Memory B cell (primary cell): ENCODE results near the gene PRKCZ.

ENCODE experiments used
- ATAC-seq: fragments of 150-1000 bp; cut with Tn5 transposase; 2 replicates; pipeline ENCODE4 v1.10.0; 2021; ENCODE audit warnings: low read depth, mild to moderate bottlenecking, moderate library complexity
- DNase-seq, 2 donors: peaks; one replicate each; pipeline ENCODE4 v3.0.0; 2022; ENCODE audit warnings: low spot score in 2 of 2
- H3K27ac Mint-ChIP-seq: one replicate; pipeline ENCODE4 v1.8.0; 2022; ENCODE audit warnings: mild to moderate bottlenecking, moderate library complexity, mixed read lengths
- H3K27me3 Mint-ChIP-seq: one replicate; pipeline ENCODE4 v1.8.0; 2022; ENCODE audit warnings: mixed read lengths
- H3K36me3 Mint-ChIP-seq: one replicate; pipeline ENCODE4 v1.8.0; 2022; ENCODE audit warnings: mild to moderate bottlenecking, mixed read lengths
- H3K4me1 Mint-ChIP-seq: one replicate; pipeline ENCODE4 v1.8.0; 2022; ENCODE audit warnings: mixed read lengths
- H3K4me3 Mint-ChIP-seq: one replicate; pipeline ENCODE4 v1.8.0; 2022; ENCODE audit warnings: mild to moderate bottlenecking, moderate library complexity, mixed read lengths
- H3K9me3 Mint-ChIP-seq: one replicate; pipeline ENCODE4 v1.8.0; 2022; ENCODE audit warnings: mixed read lengths

PRKCZ gene

DNA sequence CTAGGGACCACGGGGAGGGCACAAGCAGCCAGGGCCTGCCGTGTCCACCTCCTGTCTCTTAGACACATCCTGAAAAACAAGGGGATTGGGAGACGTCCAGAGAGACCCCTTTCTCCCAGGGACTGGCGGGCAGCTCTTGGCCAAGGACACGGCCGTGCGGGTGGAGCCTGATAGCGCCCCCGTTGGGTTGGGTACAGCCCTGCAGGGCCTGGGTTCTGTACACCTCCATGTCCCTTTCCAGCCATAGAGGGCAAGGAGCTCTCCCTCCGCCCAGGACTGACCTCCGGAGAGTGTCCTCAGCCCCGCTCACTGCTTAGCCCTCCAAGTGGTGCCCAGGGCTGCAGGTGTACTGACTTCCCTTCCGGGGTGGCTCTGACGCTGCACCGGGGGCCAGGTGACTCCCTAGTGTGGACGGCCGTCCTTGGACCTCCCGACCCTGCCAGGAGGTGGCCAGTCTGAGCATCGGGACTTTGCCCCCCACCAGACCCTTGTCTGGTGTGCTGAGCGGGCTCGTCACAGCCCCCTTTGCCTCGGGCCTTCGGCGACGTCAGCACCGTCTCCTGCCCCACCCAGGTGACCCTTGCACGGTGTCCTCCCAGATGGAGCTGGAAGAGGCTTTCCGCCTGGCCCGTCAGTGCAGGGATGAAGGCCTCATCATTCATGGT lies 5.8 kb downstream of the PRKCZ start:
- Mint-ChIP-seq H3K4me1 (peaks cover 9% of the 10 kb centered on the region), H3K9me3 (no peaks in the 10 kb centered on the region), H3K4me3 (no peak overlapping the region), H3K27me3 (no peaks in the 10 kb centered on the region), H3K27ac (no peak overlapping the region), H3K36me3 (peaks cover 5% of the 10 kb centered on the region)
- DNase-seq = no peak
- no peak for ATAC-seq

DNA sequence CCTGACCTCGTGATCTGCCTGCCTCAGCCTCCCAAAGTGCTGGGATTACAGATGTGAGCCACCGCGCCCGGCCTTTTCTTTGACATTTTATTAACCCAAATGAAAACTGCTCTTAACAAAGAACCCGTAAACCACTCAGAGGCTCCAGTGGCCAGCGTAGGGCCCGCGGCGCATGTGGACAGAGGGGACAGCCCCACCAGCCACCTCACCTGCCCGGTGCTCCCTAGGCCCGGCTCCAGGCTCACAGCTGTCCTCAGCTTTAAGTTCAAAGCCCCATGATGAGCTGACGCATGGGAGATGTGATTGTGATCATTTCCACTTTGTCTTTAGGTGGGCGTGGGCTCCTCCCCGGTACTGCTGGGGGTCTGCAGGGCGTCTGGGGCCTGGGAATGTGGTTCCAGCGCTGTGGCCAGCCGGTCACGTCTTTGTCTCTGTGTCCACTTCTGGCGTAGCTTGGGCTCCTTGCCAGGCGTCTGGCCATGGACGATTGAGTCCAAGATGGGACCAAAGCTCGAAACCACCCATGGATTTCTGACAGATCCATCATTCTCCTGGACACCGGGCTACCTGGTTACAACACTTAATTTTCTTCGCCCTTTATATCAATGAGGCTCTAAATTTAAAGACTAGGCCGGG lies 6.9 kb downstream of the PRKCZ start:
- H3K27ac Mint-ChIP-seq = no peak overlapping the region
- no peak for ATAC-seq
- H3K9me3 Mint-ChIP-seq = no peaks in the 10 kb centered on the region
- H3K36me3 Mint-ChIP-seq = peaks cover 7% of the 10 kb centered on the region
- H3K4me1 Mint-ChIP-seq = peaks cover 9% of the 10 kb centered on the region
- no peak for DNase-seq
- no peaks in the 10 kb centered on the region for H3K27me3 Mint-ChIP-seq
- no peak overlapping the region for H3K4me3 Mint-ChIP-seq

DNA sequence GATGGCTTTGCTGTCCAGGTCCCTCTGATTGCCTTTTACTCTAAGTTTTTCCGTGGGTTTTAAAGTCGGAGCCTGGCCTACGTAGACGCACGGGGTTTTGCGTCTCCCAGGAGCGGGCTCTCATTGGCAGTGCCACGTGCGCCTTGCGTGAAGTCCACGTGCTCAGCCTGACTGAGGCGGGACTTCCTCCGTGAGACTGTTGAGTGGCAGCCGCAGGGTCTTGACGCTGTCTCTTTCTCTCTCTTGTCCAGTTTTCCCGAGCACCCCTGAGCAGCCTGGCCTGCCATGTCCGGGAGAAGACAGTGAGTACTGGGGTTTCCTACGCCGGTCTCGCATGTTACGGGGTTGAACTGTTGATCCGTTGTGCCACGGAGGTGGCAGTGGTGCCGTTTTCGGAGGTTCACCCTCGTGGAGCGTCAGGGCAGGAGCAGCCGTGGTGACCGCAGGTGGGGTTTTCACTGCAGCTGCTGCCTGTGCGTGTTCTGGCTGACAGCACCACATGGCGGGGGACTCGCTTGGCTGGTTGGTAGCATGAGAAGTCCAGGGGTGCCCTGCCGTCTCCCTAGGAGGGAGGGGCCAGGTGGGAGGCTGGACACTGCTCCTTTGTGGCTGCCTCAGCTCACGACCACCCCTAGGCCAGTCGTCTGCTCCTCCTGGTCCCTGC lies 9.2 kb downstream of the PRKCZ start:
- Mint-ChIP-seq H3K36me3 (peaks cover 26% of the 10 kb centered on the region), H3K9me3 (peaks cover 1% of the 10 kb centered on the region), H3K4me1 (no peaks in the 10 kb centered on the region), H3K27me3 (no peaks in the 10 kb centered on the region), H3K4me3 (no peak overlapping the region), H3K27ac (no peak overlapping the region)
- DNase-seq = no peak
- no peak for ATAC-seq

DNA sequence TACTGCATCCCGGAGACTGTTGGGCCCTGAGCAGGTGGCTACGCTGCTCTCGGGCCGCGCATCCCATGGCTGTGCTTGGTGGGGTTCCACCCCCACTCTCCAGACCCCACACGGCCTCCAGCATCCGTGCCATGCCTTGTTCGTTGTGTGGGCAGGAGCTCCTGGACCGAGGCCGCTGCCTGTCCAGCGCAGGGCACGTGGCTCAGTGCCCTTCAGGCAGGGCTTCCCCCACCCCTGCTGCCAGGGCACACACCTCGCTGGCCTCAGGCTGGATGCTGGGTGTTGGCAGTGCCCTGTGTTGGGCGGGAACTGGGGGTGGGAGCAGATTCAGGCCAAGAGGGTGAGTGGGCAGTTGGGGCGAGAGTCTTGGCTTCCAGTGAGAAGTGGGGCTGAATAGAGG lies 9.9 kb downstream of the PRKCZ start:
- ATAC-seq = no peak
- H3K27ac Mint-ChIP-seq = no peak overlapping the region
- H3K27me3 Mint-ChIP-seq = no peaks in the 10 kb centered on the region
- no peaks in the 10 kb centered on the region for H3K4me1 Mint-ChIP-seq
- no peak for DNase-seq
- H3K9me3 Mint-ChIP-seq = peaks cover 1% of the 10 kb centered on the region
- no peak overlapping the region for H3K4me3 Mint-ChIP-seq
- H3K36me3 Mint-ChIP-seq = peaks cover 33% of the 10 kb centered on the region

DNA sequence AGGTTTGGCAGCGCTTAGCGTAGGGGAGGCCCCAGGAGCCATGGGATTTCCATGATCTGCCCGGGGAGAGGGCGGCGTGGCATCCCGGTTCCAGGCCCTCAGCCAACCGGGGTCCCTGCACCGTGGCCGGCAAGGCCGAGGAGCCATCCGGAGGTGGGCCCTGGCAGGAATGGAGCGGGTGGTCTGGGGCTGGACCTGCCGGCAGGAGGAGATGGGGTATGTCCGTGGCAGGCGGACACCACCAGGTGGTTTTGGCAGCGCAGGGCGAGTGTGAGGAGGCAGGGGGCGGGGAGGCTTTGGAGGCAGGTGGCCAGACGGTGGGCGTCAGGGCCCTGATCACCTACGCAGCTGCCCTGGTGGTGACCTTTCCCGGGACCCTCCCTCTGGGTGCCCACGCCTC lies 10.3 kb downstream of the PRKCZ start:
- H3K27me3 Mint-ChIP-seq = no peaks in the 10 kb centered on the region
- ATAC-seq = no peak
- H3K9me3 Mint-ChIP-seq = peaks cover 1% of the 10 kb centered on the region
- H3K27ac Mint-ChIP-seq = no peak overlapping the region
- H3K36me3 Mint-ChIP-seq = peaks cover 35% of the 10 kb centered on the region
- H3K4me3 Mint-ChIP-seq = no peak overlapping the region
- no peaks in the 10 kb centered on the region for H3K4me1 Mint-ChIP-seq
- DNase-seq = no peak

DNA sequence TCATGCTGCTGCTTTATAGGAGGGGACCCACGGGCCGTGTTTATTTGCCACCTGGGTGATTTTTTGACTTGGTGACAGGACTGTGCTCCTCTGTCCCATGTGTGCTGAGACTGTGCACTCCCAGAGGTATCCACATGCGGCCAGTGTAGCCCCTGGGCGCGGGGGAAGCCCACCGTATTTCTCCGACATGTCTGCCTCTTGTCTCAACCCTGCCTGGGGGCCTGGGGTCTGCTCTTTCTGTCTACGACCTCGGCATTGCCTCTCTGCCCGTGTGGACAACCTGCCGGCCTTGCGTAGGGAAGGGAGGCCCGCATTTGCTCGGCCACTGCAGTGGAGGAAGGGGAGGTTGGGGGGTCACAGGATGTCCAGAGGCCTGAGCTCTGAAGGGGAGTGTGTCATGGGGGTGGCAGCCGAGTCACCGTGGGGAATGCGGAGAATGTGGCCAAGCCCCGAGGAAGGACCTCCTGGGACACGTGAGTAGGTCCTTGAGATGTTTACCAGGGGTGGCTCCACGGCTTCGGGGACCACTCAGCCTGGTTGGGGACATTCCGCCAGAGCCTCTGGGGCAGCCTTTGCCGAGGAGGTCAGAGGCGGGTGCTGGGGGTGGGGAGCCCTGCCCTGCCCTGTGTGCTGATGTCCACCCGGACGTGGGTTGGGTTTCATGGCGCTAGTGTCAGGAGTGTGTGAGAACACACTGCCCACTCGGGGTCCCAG lies 11.0 kb downstream of the PRKCZ start:
- Mint-ChIP-seq H3K4me3 (no peak overlapping the region), H3K9me3 (peaks cover 1% of the 10 kb centered on the region), H3K27ac (no peak overlapping the region), H3K27me3 (no peaks in the 10 kb centered on the region), H3K36me3 (peaks cover 40% of the 10 kb centered on the region), H3K4me1 (no peaks in the 10 kb centered on the region)
- DNase-seq = no peak
- no peak for ATAC-seq

DNA sequence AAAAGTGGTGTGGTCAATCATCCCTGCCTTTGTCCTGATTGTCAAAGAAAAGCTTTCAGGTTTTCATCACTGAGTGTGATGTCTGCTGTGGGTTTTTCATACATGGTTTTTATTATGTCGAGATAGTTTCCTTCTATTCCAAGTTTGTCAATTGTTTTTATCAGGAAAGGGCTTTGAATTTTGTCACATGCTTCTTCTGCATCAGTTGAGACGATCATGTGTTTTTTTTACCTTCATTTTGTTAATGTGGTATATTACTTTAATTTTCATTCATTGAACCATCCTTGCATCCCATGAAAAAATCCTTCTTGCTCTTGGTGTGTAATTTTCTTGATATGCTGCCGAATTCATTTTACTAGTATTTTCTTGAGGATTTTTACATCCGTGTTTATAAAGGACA lies 15.5 kb downstream of the PRKCZ start:
- no peak overlapping the region for H3K27ac Mint-ChIP-seq
- H3K27me3 Mint-ChIP-seq = no peaks in the 10 kb centered on the region
- no peak for DNase-seq
- no peak for ATAC-seq
- peaks cover 1% of the 10 kb centered on the region for H3K9me3 Mint-ChIP-seq
- peaks cover 4% of the 10 kb centered on the region for H3K4me1 Mint-ChIP-seq
- H3K4me3 Mint-ChIP-seq = no peak overlapping the region
- peaks cover 45% of the 10 kb centered on the region for H3K36me3 Mint-ChIP-seq

DNA sequence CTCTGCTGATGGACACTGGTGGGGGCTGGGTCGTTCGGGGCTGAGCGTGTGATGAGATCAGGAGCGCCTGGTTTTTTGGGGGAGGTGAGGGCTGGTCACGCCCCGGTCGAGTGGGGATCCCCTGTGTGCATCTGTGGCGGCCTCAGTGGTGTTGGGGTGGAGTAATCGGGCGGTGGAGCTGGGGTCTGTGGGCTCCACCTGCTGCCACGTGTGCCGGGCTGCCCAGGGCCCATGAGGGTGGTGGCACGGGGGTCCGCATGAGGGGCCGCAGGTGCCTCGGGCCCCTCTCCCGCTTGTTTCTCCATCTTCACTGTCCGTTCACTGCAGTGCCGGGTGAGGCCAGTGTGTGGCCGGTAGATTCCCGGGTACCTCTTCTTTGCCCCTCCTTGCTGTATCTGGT lies 17.2 kb downstream of the PRKCZ start:
- H3K4me1 Mint-ChIP-seq = peaks cover 4% of the 10 kb centered on the region
- peaks cover 40% of the 10 kb centered on the region for H3K36me3 Mint-ChIP-seq
- no peak overlapping the region for H3K4me3 Mint-ChIP-seq
- ATAC-seq (no peak), DNase-seq (no peak)
- peaks cover 1% of the 10 kb centered on the region for H3K9me3 Mint-ChIP-seq
- H3K27me3 Mint-ChIP-seq = no peaks in the 10 kb centered on the region
- H3K27ac Mint-ChIP-seq = no peak overlapping the region

DNA sequence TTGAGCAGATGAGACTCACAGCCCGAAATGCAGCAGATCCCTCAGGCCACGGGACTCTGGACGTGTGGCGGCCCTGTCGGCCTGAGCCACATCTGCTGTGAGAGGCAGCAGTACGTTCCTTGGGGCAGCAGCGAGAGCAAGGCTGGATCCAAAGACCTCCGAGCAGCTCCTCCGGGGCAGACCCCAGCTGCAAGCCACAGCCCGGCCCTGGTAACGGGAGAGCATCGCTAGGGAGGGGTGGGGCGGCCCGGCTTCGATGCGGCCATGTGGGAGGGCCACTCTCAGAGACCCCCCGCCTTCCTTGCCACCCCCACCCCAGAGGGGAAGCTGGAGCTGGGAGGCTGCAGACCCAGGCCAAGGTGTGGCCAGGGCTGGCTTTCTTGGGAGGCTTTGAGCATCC lies 17.8 kb downstream of the PRKCZ start:
- ATAC-seq (no peak), DNase-seq (no peak)
- H3K4me3 Mint-ChIP-seq = no peak overlapping the region
- peaks cover 1% of the 10 kb centered on the region for H3K9me3 Mint-ChIP-seq
- H3K36me3 Mint-ChIP-seq = peaks cover 35% of the 10 kb centered on the region
- no peak overlapping the region for H3K27ac Mint-ChIP-seq
- peaks cover 5% of the 10 kb centered on the region for H3K4me1 Mint-ChIP-seq
- H3K27me3 Mint-ChIP-seq = no peaks in the 10 kb centered on the region

DNA sequence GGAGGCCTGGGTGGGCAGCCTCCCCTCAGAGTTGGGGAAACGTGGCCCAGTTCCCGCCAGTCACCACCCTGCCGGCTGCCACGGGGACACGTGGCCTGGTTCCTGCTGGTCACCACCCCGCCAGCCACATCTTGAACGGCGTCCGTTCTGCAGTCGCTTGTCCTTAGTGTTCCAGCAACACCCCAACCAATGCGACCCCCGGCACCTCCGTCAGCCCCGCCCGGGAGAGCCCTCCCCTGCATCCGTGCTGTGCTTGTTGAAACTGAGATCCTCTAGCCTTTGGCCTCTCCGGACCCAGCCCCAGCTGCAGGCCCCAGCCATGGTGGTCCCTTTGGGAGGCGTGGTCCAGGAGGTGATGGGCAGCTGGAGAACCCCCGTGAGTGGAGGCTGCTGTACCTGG lies 18.7 kb downstream of the PRKCZ start:
- Mint-ChIP-seq H3K36me3 (peaks cover 29% of the 10 kb centered on the region), H3K27me3 (no peaks in the 10 kb centered on the region), H3K9me3 (peaks cover 1% of the 10 kb centered on the region), H3K4me3 (no peak overlapping the region), H3K4me1 (peaks cover 5% of the 10 kb centered on the region), H3K27ac (no peak overlapping the region)
- ATAC-seq (no peak), DNase-seq (no peak)

DNA sequence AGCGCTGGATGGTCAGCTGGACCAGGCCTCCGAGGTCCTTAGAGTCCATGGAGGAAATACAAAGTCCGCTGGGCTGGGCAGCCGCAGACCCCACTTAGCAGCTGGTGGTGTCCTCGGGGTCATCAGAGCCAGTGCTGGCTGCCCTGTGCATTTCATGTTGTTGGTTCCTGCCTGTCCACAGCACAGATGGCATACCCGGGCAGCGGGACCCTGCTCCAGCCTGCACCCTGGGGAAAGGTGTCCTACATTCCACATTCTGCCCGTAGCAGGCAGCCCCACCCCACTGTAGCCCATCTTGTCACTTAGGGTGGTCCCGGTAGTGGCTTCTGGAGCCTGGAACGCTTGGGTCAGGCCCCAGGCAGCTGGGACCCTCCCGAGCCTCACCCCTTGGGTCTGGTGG lies 19.8 kb downstream of the PRKCZ start:
- no peaks in the 10 kb centered on the region for H3K27me3 Mint-ChIP-seq
- no peak overlapping the region for H3K4me3 Mint-ChIP-seq
- DNase-seq = no peak
- peaks cover 5% of the 10 kb centered on the region for H3K4me1 Mint-ChIP-seq
- peaks cover 23% of the 10 kb centered on the region for H3K36me3 Mint-ChIP-seq
- no peak for ATAC-seq
- no peaks in the 10 kb centered on the region for H3K9me3 Mint-ChIP-seq
- no peak overlapping the region for H3K27ac Mint-ChIP-seq

DNA sequence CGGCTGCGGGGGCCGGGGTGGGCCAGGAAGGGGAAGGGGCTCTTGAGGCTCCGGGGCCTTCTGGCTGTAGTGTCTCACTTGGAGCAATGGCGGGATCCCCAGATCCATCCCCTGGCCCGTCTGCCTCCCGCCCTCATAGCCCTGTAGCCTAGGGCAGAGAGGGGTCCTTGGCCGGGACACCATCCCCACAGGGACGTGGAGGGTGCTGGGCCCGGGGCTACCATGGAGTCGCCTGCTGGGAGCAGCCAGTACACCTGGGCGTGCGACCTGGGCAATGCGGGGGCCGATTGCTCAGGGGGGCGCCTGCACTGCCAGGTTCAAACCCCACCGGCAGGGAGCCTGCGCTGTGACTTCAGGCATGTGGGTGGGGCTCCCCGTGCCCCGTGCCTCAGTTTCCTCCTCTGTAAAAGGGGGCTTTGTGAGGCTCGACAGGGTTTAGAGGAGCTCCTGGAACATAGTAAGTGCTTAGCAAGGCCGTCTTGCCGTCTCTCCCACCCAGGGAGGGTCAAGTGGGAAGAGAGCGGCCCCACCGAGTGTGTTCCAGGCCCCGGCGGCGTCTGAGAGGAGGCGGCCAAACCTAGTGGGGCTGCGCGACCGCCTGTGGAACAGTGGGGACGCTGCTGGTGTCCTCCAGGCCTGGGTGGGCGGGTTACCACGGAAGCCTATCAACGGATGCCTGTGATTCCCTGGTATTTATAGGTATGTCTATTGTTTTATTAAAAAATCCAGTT lies 20.8 kb downstream of the PRKCZ start:
- no peak for DNase-seq
- no peak for ATAC-seq
- Mint-ChIP-seq H3K36me3 (peaks cover 24% of the 10 kb centered on the region), H3K4me3 (no peak overlapping the region), H3K27me3 (no peaks in the 10 kb centered on the region), H3K27ac (no peak overlapping the region), H3K4me1 (peaks cover 5% of the 10 kb centered on the region), H3K9me3 (no peaks in the 10 kb centered on the region)

DNA sequence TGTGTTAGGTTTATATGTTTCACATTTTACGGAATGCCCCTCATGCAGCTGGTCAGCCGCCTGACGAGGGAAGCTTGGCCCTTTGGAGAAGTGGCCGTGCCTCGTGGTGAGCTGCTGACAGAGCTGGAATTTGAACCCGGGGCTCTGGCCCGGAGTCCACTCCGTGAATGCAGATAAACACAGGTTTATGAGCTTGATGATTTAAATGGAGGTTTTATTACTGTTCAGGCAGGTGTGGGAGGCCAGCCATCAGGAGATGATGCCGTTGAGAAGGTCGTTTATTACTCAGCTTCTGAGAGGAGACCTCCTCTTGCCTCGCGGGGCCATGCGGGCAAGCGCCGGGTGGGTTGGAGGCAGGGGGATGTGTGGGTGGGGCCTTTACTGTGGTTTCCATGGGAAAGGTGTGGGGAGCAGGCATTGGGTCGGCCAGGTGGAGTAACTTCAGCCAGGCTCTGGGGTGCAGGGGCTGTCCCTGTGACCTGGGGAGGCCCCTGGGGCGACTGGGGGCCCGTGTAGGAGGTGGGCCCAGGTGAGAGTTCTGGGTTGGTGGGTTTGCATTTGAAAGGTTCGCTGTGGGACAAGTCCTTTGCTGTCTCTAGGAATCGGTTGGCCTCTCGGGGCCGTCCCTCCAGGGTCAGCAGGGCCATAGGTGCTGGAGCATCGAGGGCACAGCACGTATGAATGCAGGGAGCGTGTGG lies 22.0 kb downstream of the PRKCZ start:
- Mint-ChIP-seq H3K27ac (no peak overlapping the region), H3K36me3 (peaks cover 22% of the 10 kb centered on the region), H3K4me3 (no peak overlapping the region), H3K27me3 (no peaks in the 10 kb centered on the region), H3K9me3 (no peaks in the 10 kb centered on the region), H3K4me1 (peaks cover 2% of the 10 kb centered on the region)
- ATAC-seq = no peak
- DNase-seq = no peak
